ENCODE measurements around the gene FAM118B. TPM values are rescaled to one million over a fixed set of nuclear protein-coding genes. Genes with fewer than 3 reads are reported as not detected.

Gene FAM118B
- total RNA-seq, 3 donors from 2014 or later (not counting 1 experiment from before 2014, with no cell fraction given): 5.4 to 9.7 (median 7.8) TPM

DNA sequence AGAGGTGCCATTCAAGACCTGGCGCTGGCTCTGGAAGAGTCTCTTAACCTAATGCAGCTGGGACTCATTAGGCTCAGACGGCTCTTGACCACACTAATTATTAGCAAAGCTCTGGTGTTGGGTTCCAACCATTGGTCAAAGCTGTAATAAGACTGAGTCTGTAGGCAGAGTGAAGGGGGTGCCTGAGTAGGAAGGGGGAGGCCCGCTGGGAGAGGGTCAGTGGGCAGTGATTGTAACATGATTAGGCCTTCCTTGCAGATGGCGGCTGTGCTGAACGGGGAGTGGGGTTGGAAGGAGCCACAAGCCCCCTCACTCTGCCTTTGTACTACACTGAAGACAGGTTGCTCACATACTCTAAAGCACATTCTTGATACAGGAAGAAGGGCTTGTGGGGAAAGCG lies 51.9 kb downstream of the FAM118B start:
- peaks cover 55% of the 10 kb centered on the region for H3K36me3 ChIP-seq (ENCODE audit: control insufficient read depth, insufficient read depth, low read length)
- peaks cover 24 to 34% of the 10 kb centered on the region in 2 donors for H3K4me1 Mint-ChIP-seq
- peaks cover 9% of the 10 kb centered on the region for H3K4me1 ChIP-seq (ENCODE audit: control insufficient read depth, insufficient read depth, low read length)
- 92% methylated on average over 4 of the region's 6 CpGs for WGBS (ENCODE audit: insufficient coverage)
- no peaks in the 10 kb centered on the region for H3K9me3 ChIP-seq (ENCODE audit: control insufficient read depth, insufficient read depth, low read length)
- intact Hi-C loops (cut with micrococcal nuclease): no loop called here
- no peaks in the 10 kb centered on the region for H3K27me3 Mint-ChIP-seq (ENCODE audit: low read depth in 2 of 2)
- DNase-seq (no peak), ATAC-seq (no peak)
- H3K27me3 ChIP-seq (ENCODE audit: control insufficient read depth, insufficient read depth, low read length): no peaks in the 10 kb centered on the region
- H3K4me3 Mint-ChIP-seq: no peak overlapping the region
- TF ChIP-seq, protein P1, sequence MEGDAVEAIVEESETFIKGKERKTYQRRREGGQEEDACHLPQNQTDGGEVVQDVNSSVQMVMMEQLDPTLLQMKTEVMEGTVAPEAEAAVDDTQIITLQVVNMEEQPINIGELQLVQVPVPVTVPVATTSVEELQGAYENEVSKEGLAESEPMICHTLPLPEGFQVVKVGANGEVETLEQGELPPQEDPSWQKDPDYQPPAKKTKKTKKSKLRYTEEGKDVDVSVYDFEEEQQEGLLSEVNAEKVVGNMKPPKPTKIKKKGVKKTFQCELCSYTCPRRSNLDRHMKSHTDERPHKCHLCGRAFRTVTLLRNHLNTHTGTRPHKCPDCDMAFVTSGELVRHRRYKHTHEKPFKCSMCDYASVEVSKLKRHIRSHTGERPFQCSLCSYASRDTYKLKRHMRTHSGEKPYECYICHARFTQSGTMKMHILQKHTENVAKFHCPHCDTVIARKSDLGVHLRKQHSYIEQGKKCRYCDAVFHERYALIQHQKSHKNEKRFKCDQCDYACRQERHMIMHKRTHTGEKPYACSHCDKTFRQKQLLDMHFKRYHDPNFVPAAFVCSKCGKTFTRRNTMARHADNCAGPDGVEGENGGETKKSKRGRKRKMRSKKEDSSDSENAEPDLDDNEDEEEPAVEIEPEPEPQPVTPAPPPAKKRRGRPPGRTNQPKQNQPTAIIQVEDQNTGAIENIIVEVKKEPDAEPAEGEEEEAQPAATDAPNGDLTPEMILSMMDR (IDR thresholded peaks at IDR 0.05): no peak
- peaks cover 26% of the 10 kb centered on the region for H3K36me3 Mint-ChIP-seq
- peak overlapping the region in 1 of 2 donors; percentile 48 for H3K27ac Mint-ChIP-seq
- no peaks in the 10 kb centered on the region for H3K9me3 Mint-ChIP-seq
- no peak overlapping the region for H3K27ac ChIP-seq (ENCODE audit: low read length)
- H3K4me3 ChIP-seq (ENCODE audit: low read length): no peak overlapping the region

DNA sequence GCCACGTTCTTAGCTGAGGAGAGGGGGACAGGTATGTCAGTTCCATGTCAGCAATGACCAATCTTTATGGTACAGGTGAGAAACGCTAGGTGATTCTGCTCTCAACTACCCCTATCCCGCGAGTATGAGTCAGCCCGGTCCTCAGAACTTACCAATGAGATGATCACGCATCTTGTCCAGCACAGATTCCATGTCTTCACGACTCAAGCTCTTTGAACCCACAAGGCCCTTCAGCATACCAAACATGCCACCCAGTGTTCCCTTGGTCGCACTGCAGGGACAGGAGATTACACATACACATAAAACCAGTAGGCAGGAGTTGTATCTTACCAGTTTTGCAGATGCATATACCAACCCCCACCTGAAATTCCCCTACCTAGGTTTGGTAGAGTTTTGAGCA lies 54.2 kb downstream of the FAM118B start:
- Histone ChIP-seq H3K27ac (ENCODE audit: low read length) (no peak overlapping the region), H3K36me3 (ENCODE audit: control insufficient read depth, insufficient read depth, low read length) (peaks cover 54% of the 10 kb centered on the region), H3K9me3 (ENCODE audit: control insufficient read depth, insufficient read depth, low read length) (no peaks in the 10 kb centered on the region), H3K27me3 (ENCODE audit: control insufficient read depth, insufficient read depth, low read length) (no peaks in the 10 kb centered on the region), H3K4me3 (ENCODE audit: low read length) (no peak overlapping the region), H3K4me1 (ENCODE audit: control insufficient read depth, insufficient read depth, low read length) (peaks cover 16% of the 10 kb centered on the region)
- Mint-ChIP-seq H3K27ac (peak overlapping the region; percentile 95 to 96), H3K4me1 (peaks cover 34 to 55% of the 10 kb centered on the region in 2 donors), H3K27me3 (ENCODE audit: low read depth in 2 of 2) (no peaks in the 10 kb centered on the region), H3K4me3 (peak overlapping the region; percentile 14), H3K9me3 (no peaks in the 10 kb centered on the region), H3K36me3 (peaks cover 26% of the 10 kb centered on the region)
- intact Hi-C loops (cut with micrococcal nuclease): loop anchor here (5.0 kb wide), 1 partner anchor 379 kb away; the partner anchor contains the start of gene HYLS1
- 95% methylated on average over 8 of the region's 8 CpGs for WGBS (ENCODE audit: insufficient coverage)
- TF ChIP-seq, protein P1 (IDR thresholded peaks at IDR 0.05): no peak
- DNase-seq (no peak), ATAC-seq (no peak)

DNA sequence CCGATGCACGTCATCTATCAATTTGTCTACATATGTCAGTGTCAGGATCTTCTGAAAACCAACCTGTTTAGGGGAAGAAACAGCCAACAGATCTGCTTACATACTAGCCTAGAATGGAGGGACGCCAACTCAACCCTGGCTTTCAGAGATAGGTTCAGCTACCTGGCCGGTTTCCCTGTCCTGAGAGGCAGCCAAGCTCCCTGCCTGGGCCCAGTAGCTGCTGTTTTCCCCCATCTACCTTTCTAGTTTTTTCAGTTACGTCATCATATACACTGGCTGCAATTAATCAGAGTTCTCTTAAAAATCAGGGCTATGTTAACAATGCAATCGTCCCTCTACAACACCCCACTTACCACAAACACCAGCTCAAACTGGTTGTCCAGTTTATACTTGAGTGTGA lies 56.1 kb downstream of the FAM118B start:
- no peaks in the 10 kb centered on the region for H3K9me3 Mint-ChIP-seq
- Histone ChIP-seq H3K4me1 (ENCODE audit: control insufficient read depth, insufficient read depth, low read length) (peaks cover 16% of the 10 kb centered on the region), H3K9me3 (ENCODE audit: control insufficient read depth, insufficient read depth, low read length) (no peaks in the 10 kb centered on the region), H3K4me3 (ENCODE audit: low read length) (peak overlapping the region; percentile 91), H3K27ac (ENCODE audit: low read length) (peak overlapping the region; percentile 87), H3K27me3 (ENCODE audit: control insufficient read depth, insufficient read depth, low read length) (no peaks in the 10 kb centered on the region), H3K36me3 (ENCODE audit: control insufficient read depth, insufficient read depth, low read length) (peaks cover 47% of the 10 kb centered on the region)
- no peak for ATAC-seq
- H3K36me3 Mint-ChIP-seq: peaks cover 26% of the 10 kb centered on the region
- H3K27me3 Mint-ChIP-seq (ENCODE audit: low read depth in 2 of 2): no peaks in the 10 kb centered on the region
- H3K4me1 Mint-ChIP-seq: peaks cover 34 to 57% of the 10 kb centered on the region in 2 donors
- intact Hi-C loops (cut with micrococcal nuclease): loop anchor here (1.0 to 5.0 kb wide), 4 partner anchors 15 to 380 kb away; partner anchors contain the start of genes FAM118B, HYLS1, RPUSD4 and TIRAP
- TF ChIP-seq, protein P1 (IDR thresholded peaks at IDR 0.05): no peak
- H3K27ac Mint-ChIP-seq: peak overlapping the region; percentile 95 to 96
- peak overlapping the region; percentile 99 for H3K4me3 Mint-ChIP-seq
- 79% methylated on average over 6 of the region's 6 CpGs for WGBS (ENCODE audit: insufficient coverage)
- DNase-seq: no peak

DNA sequence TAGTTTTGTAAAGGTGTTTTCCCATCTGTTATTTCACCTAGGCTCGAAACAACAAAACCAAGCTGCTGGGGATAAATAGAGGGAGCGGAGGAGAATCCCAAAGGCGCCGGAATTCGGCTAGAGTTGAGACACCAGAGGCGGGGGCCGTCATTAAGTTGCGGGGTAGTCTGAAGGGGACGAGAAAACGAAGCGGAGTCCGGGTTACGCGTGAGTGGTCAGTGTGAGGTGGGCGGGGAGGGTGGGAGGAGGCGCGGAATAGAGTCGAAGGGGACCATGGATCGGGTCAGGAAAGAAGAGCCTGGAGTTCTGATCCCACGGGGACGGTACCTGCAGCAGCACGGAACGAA lies 56.8 kb downstream of the FAM118B start:
- H3K4me3 Mint-ChIP-seq: peak overlapping the region; percentile 99
- TF ChIP-seq, protein P1 (IDR thresholded peaks at IDR 0.05): no peak
- no peaks in the 10 kb centered on the region for H3K9me3 Mint-ChIP-seq
- no peaks in the 10 kb centered on the region for H3K27me3 ChIP-seq (ENCODE audit: control insufficient read depth, insufficient read depth, low read length)
- peaks cover 34 to 50% of the 10 kb centered on the region in 2 donors for H3K4me1 Mint-ChIP-seq
- H3K9me3 ChIP-seq (ENCODE audit: control insufficient read depth, insufficient read depth, low read length): no peaks in the 10 kb centered on the region
- intact Hi-C loops (cut with micrococcal nuclease): loop anchor here (1.0 to 5.0 kb wide), 4 partner anchors 14 to 381 kb away; partner anchors contain the start of genes FAM118B, HYLS1, RPUSD4 and TIRAP
- H3K27ac Mint-ChIP-seq: peak overlapping the region; percentile 95 to 96
- WGBS (ENCODE audit: insufficient coverage): 0% methylated on average over 23 of the region's 23 CpGs
- H3K27ac ChIP-seq (ENCODE audit: low read length): peak overlapping the region; percentile 87
- ATAC-seq (no peak), DNase-seq (no peak)
- peak overlapping the region; percentile 91 for H3K4me3 ChIP-seq (ENCODE audit: low read length)
- peaks cover 41% of the 10 kb centered on the region for H3K36me3 ChIP-seq (ENCODE audit: control insufficient read depth, insufficient read depth, low read length)
- no peaks in the 10 kb centered on the region for H3K27me3 Mint-ChIP-seq (ENCODE audit: low read depth in 2 of 2)
- peaks cover 16% of the 10 kb centered on the region for H3K4me1 ChIP-seq (ENCODE audit: control insufficient read depth, insufficient read depth, low read length)
- peaks cover 26% of the 10 kb centered on the region for H3K36me3 Mint-ChIP-seq

Measured in natural killer cell (primary cell).